Natural killer cell (primary cell): ENCODE results near the gene FAM184B. TPM values are rescaled to one million over a fixed set of nuclear protein-coding genes. Genes with fewer than 3 reads are reported as not detected.

ENCODE experiments used
- ATAC-seq, 3 donors: fragments of 150-1000 bp in 2 of 3; fragments of 200-7000 bp in 1 of 3; cut with Tn5 transposase; 1 replicate in 1 of 3; 2 replicates in 2 of 3; pipeline ENCODE4 v1.10.0; 2021; ENCODE audit warnings: mild to moderate bottlenecking in 2 of 3, moderate library complexity in 2 of 3
- DNase-seq, 2 donors: peaks; one replicate each; pipeline versions ENCODE4 v3.0.0 to v3.0.0-alpha.2; 2013 to 2021; ENCODE audit warnings: mixed read lengths in 1 of 2
- H3K27ac ChIP-seq: one replicate; pipeline ENCODE4 v1.5.1; 2013; ENCODE audit warnings: mild to moderate bottlenecking, low read length
- H3K27me3 ChIP-seq: one replicate; pipeline ENCODE4 v1.6.1; 2013; ENCODE audit warnings: low read length; ENCODE audit not compliant: control insufficient read depth, insufficient read depth
- H3K36me3 ChIP-seq: one replicate; pipeline ENCODE4 v1.6.1; 2013; ENCODE audit warnings: low read length; ENCODE audit not compliant: control insufficient read depth, insufficient read depth
- H3K4me1 ChIP-seq: one replicate; pipeline ENCODE4 v1.6.1; 2013; ENCODE audit warnings: low read length; ENCODE audit not compliant: control insufficient read depth, insufficient read depth
- H3K4me3 ChIP-seq: one replicate; pipeline ENCODE4 v1.5.1; 2013; ENCODE audit warnings: low read length
- H3K9me3 ChIP-seq: one replicate; pipeline ENCODE4 v1.6.1; 2013; ENCODE audit warnings: low read length; ENCODE audit not compliant: control insufficient read depth, insufficient read depth
- H3K27ac Mint-ChIP-seq, 2 donors: one replicate each; pipeline ENCODE4 v1.8.0; 2022; ENCODE audit warnings: mild to moderate bottlenecking in 2 of 2, mixed read lengths in 2 of 2, moderate library complexity in 1 of 2
- H3K27me3 Mint-ChIP-seq, 2 donors: one replicate each; pipeline ENCODE4 v1.8.0; 2022; ENCODE audit warnings: low read depth in 2 of 2, mixed read lengths in 2 of 2
- H3K36me3 Mint-ChIP-seq: one replicate; pipeline ENCODE4 v1.8.0; 2022; ENCODE audit warnings: mixed read lengths
- H3K4me1 Mint-ChIP-seq, 2 donors: one replicate each; pipeline ENCODE4 v1.8.0; 2022; ENCODE audit warnings: mixed read lengths in 2 of 2
- H3K4me3 Mint-ChIP-seq: one replicate; pipeline ENCODE4 v1.8.0; 2022; ENCODE audit warnings: mild to moderate bottlenecking, moderate library complexity, mixed read lengths
- H3K9me3 Mint-ChIP-seq, 2 donors: one replicate each; pipeline ENCODE4 v1.8.0; 2022; ENCODE audit warnings: mixed read lengths in 2 of 2
- WGBS: methylation state at CpG from one replicate; pipeline ENCODE4 v1.1.7; 2013; ENCODE audit warnings: missing lambda C conversion rate; ENCODE audit not compliant: insufficient coverage; 5-methylcytosine and 5-hydroxymethylcytosine counted together
- intact Hi-C: fragments of 100-400 bp; cut with micrococcal nuclease; formaldehyde crosslinking; loops from one replicate; pipeline ENCODE4 v1.14.2; 2022
- total RNA-seq, 4 donors: library from RNA; stranded (reverse); fragments of 120-200 nt in 1 of 4; gene quantifications; one replicate each; pipeline versions ENCODE4 v1.2.3 to v1.2.4, GENCODE V29; 2013 to 2022
- TF ChIP-seq, protein P1 (sequence below): fragments of 200-600 bp; IDR thresholded peaks from one replicate; pipeline ENCODE4 v1.8.0; 2022; ENCODE audit warnings: antibody characterized with exemption

Gene FAM184B
- total RNA-seq, 3 donors from 2014 or later (not counting 1 experiment from before 2014, with no cell fraction given) = 0.05 TPM; not detected in 2

- Histone ChIP-seq H3K4me3 (no peak overlapping the region), H3K4me1 (no peaks in the 10 kb centered on the region), H3K36me3 (no peaks in the 10 kb centered on the region), H3K9me3 (no peaks in the 10 kb centered on the region), H3K27ac (no peak overlapping the region), H3K27me3 (no peaks in the 10 kb centered on the region)
- H3K4me1 Mint-ChIP-seq = no peaks in the 10 kb centered on the region
- peaks cover 0 to 4% of the 10 kb centered on the region in 2 donors for H3K27me3 Mint-ChIP-seq
- H3K4me3 Mint-ChIP-seq = no peak overlapping the region
- H3K36me3 Mint-ChIP-seq = no peaks in the 10 kb centered on the region
- intact Hi-C loops = no loop called here
- ATAC-seq = no peak
- 90% methylated on average over 8 of the region's 8 CpGs for WGBS
- TF ChIP-seq, protein P1, sequence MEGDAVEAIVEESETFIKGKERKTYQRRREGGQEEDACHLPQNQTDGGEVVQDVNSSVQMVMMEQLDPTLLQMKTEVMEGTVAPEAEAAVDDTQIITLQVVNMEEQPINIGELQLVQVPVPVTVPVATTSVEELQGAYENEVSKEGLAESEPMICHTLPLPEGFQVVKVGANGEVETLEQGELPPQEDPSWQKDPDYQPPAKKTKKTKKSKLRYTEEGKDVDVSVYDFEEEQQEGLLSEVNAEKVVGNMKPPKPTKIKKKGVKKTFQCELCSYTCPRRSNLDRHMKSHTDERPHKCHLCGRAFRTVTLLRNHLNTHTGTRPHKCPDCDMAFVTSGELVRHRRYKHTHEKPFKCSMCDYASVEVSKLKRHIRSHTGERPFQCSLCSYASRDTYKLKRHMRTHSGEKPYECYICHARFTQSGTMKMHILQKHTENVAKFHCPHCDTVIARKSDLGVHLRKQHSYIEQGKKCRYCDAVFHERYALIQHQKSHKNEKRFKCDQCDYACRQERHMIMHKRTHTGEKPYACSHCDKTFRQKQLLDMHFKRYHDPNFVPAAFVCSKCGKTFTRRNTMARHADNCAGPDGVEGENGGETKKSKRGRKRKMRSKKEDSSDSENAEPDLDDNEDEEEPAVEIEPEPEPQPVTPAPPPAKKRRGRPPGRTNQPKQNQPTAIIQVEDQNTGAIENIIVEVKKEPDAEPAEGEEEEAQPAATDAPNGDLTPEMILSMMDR = no peak
- no peak overlapping the region for H3K27ac Mint-ChIP-seq
- no peaks in the 10 kb centered on the region for H3K9me3 Mint-ChIP-seq
- DNase-seq = no peak
Observed at GRCh38 chr4:17709763-17710068, 71.7 kb downstream of the FAM184B start.

DNA sequence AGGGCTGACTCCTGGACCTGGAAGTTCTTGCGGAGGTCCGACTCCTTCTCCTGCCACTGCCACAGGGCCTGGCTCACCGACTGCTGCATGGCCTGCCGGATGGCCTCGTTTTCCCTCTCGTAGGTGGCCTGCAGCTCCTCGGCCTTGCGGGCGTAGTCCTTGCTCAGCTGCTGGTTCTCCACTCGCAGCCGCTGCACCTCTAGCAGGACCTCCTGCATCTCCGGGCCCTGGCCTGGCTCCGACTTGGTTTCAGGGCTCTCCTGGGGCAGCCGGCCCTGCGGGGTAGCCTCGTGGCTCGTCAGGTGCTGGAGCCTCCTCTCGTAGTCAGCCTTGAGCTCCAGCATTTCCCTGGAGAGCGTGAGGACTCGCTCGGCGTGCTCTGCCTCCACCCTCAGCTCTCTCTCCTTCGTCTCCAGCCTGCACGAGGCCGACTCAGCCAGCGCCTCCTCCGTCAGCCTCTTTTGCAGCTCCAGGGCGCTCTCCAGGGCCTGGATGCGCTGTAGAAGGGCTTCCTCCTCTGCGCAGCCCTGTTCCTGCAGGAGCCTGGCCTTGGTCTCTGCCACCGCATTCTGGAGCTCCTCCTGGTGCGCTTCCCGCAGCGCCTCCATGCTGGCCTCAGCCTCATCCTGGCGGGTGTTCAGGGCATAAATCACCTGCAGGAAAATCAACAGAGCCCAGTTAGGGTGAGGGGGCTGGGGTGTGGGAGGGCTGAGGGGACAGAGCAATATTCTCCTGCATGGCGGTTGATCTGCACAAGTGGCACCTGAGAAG is 72.2 kb downstream of the FAM184B start:
- intact Hi-C loops = no loop called here

GRCh38 chr4:17707671-17708070 is 73.8 kb downstream of the FAM184B start:
- Histone ChIP-seq H3K27ac (no peak overlapping the region), H3K9me3 (no peaks in the 10 kb centered on the region), H3K27me3 (no peaks in the 10 kb centered on the region), H3K4me3 (no peak overlapping the region), H3K4me1 (no peaks in the 10 kb centered on the region), H3K36me3 (no peaks in the 10 kb centered on the region)
- Mint-ChIP-seq H3K27me3 (peaks cover 0 to 4% of the 10 kb centered on the region in 2 donors), H3K27ac (no peak overlapping the region), H3K9me3 (no peaks in the 10 kb centered on the region), H3K4me1 (no peaks in the 10 kb centered on the region), H3K36me3 (no peaks in the 10 kb centered on the region), H3K4me3 (no peak overlapping the region)
- TF ChIP-seq, protein P1 = no peak
- WGBS = 83% methylated on average over 2 of the region's 2 CpGs
- intact Hi-C loops = no loop called here
- no peak for DNase-seq
- ATAC-seq = no peak

More for the DNA sequence above, 72.2 kb downstream of the FAM184B start:
- H3K4me1 Mint-ChIP-seq = no peaks in the 10 kb centered on the region
- no peaks in the 10 kb centered on the region for H3K9me3 Mint-ChIP-seq
- DNase-seq (no peak), ATAC-seq (no peak)
- peaks cover 0 to 4% of the 10 kb centered on the region in 2 donors for H3K27me3 Mint-ChIP-seq
- no peaks in the 10 kb centered on the region for H3K36me3 Mint-ChIP-seq
- WGBS = 86% methylated on average over 36 of the region's 36 CpGs
- no peaks in the 10 kb centered on the region for H3K36me3 ChIP-seq
- TF ChIP-seq, protein P1 = no peak
- H3K27ac Mint-ChIP-seq = no peak overlapping the region
- no peak overlapping the region for H3K4me3 ChIP-seq
- no peaks in the 10 kb centered on the region for H3K9me3 ChIP-seq
- no peak overlapping the region for H3K27ac ChIP-seq
- no peaks in the 10 kb centered on the region for H3K27me3 ChIP-seq
- no peaks in the 10 kb centered on the region for H3K4me1 ChIP-seq
- no peak overlapping the region for H3K4me3 Mint-ChIP-seq

DNA sequence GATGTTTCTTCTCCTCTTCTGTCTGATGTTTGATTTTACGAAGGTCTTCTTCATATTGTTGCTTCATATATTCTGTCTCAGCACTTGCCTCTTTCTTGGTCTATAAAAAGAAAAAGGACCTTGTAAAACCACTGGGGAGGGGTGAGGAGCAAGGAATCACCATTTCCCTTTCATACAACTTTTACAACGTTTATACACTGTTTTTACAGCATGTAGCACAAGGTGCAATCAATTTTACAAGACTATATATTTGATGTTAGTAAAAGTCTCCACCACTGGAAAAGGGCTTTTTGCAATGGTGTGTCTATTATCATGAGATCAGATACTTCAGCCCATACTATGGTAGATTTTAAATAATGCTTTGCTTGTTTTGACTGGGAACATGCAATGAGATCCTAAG is 76.3 kb downstream of the FAM184B start:
- Histone ChIP-seq H3K27me3 (no peaks in the 10 kb centered on the region), H3K4me1 (no peaks in the 10 kb centered on the region), H3K27ac (no peak overlapping the region), H3K9me3 (no peaks in the 10 kb centered on the region), H3K4me3 (no peak overlapping the region), H3K36me3 (no peaks in the 10 kb centered on the region)
- no CpG with 5 or more reads among the region's 2 CpGs for WGBS
- TF ChIP-seq, protein P1 = no peak
- Mint-ChIP-seq H3K4me3 (no peak overlapping the region), H3K36me3 (no peaks in the 10 kb centered on the region), H3K27me3 (peaks cover 0 to 2% of the 10 kb centered on the region in 2 donors), H3K9me3 (no peaks in the 10 kb centered on the region), H3K4me1 (no peaks in the 10 kb centered on the region), H3K27ac (no peak overlapping the region)
- DNase-seq (no peak), ATAC-seq (no peak)
- intact Hi-C loops = no loop called here
